CD14-positive monocyte (primary cell): Measurements from ENCODE around the gene BAIAP2L2. TPM values are rescaled to one million over a fixed set of nuclear protein-coding genes. Genes with fewer than 3 reads are reported as not detected.

Source experiments
- DNase-seq, 3 donors: peaks; one replicate each; pipeline ENCODE4 v3.0.0-alpha.2; 2011 to 2022
- H2AFZ ChIP-seq: 2 replicates; pipeline ENCODE4 v1.6.0; 2012; ENCODE audit warnings: mild to moderate bottlenecking, low read depth, low read length, inconsistent platforms; ENCODE audit not compliant: insufficient read depth, poor library complexity, severe bottlenecking
- H3K27ac ChIP-seq, 2 donors: 1 replicate in 1 of 2; 2 replicates in 1 of 2; pipeline ENCODE4 v1.5.1; 2012 to 2013; ENCODE audit warnings: low read length in 2 of 2, control low read depth in 1 of 2, inconsistent platforms in 1 of 2, low read depth in 1 of 2, mild to moderate bottlenecking in 1 of 2
- H3K27me3 ChIP-seq, 2 donors: one replicate each; pipeline versions ENCODE4 v1.6.0 to v1.6.1; 2011 to 2013; ENCODE audit warnings: low read length in 2 of 2; ENCODE audit not compliant: control insufficient read depth in 2 of 2, insufficient read depth in 2 of 2
- H3K36me3 ChIP-seq, 2 donors: replicated peaks in 1 of 2; 1 replicate in 1 of 2; 2 replicates in 1 of 2; pipeline versions ENCODE4 v1.5.1 to v1.6.1; 2012 to 2013; ENCODE audit warnings: low read length in 2 of 2, control low read depth in 1 of 2, inconsistent platforms in 1 of 2, mild to moderate bottlenecking in 1 of 2; ENCODE audit not compliant: insufficient read depth in 2 of 2, control insufficient read depth in 1 of 2
- H3K4me1 ChIP-seq, 2 donors: 1 replicate in 1 of 2; 2 replicates in 1 of 2; pipeline versions ENCODE4 v1.5.1 to v1.6.1; 2012 to 2013; ENCODE audit warnings: low read length in 2 of 2, control low read depth in 1 of 2, inconsistent platforms in 1 of 2, mild to moderate bottlenecking in 1 of 2, moderate library complexity in 1 of 2; ENCODE audit not compliant: insufficient read depth in 2 of 2, control insufficient read depth in 1 of 2
- H3K4me2 ChIP-seq: replicated peaks from 2 replicates; pipeline ENCODE3; 2012; ENCODE audit warnings: low read length, moderate library complexity, mild to moderate bottlenecking; ENCODE audit not compliant: poor library complexity, severe bottlenecking; ENCODE audit errors: extremely low read depth
- H3K4me3 ChIP-seq, 3 experiments: fragments of 200-600 bp in 1 of 3; sonication (generic) in 1 of 3; replicated peaks in 1 of 3; 1 replicate in 2 of 3; 2 replicates in 1 of 3; pipeline ENCODE4 v1.5.1; 2011 to 2013; ENCODE audit warnings: low read length in 3 of 3, mild to moderate bottlenecking in 3 of 3, control low read depth in 2 of 3, low read depth in 2 of 3, inconsistent platforms in 1 of 3, moderate library complexity in 1 of 3
- H3K79me2 ChIP-seq: 2 replicates; pipeline ENCODE4 v1.6.0; 2012; ENCODE audit warnings: mild to moderate bottlenecking, control low read depth, inconsistent platforms, low read length, moderate library complexity; ENCODE audit not compliant: insufficient read depth
- H3K9ac ChIP-seq: 2 replicates; pipeline ENCODE4 v1.6.0; 2017; ENCODE audit warnings: low read length, mild to moderate bottlenecking; ENCODE audit not compliant: insufficient read depth, poor library complexity, severe bottlenecking
- H3K9me3 ChIP-seq, 2 donors: replicated peaks in 1 of 2; 1 replicate in 1 of 2; 2 replicates in 1 of 2; pipeline versions ENCODE4 v1.5.1 to v1.6.1; 2012 to 2013; ENCODE audit warnings: low read length in 2 of 2, control low read depth in 1 of 2; ENCODE audit not compliant: control insufficient read depth in 1 of 2, insufficient read depth in 1 of 2
- H4K20me1 ChIP-seq: 2 replicates; pipeline ENCODE4 v1.6.0; 2012; ENCODE audit warnings: mild to moderate bottlenecking, low read length, control low read depth, moderate library complexity; ENCODE audit not compliant: insufficient read depth
- H3K27ac Mint-ChIP-seq, 7 donors: one replicate each; pipeline ENCODE4 v1.8.0; 2020; ENCODE audit warnings: mild to moderate bottlenecking in 7 of 7, mixed read lengths in 7 of 7, moderate library complexity in 6 of 7, inconsistent platforms in 2 of 7
- H3K27me3 Mint-ChIP-seq, 3 donors: one replicate each; pipeline ENCODE4 v1.8.0; 2021 to 2022; ENCODE audit warnings: low read depth in 3 of 3, mild to moderate bottlenecking in 3 of 3, mixed read lengths in 3 of 3, moderate library complexity in 3 of 3, inconsistent platforms in 1 of 3
- H3K36me3 Mint-ChIP-seq, 2 donors: one replicate each; pipeline ENCODE4 v1.8.0; 2020; ENCODE audit warnings: mixed read lengths in 2 of 2, inconsistent platforms in 1 of 2, mild to moderate bottlenecking in 1 of 2
- H3K4me1 Mint-ChIP-seq: one replicate; pipeline ENCODE4 v1.8.0; 2020; ENCODE audit warnings: mild to moderate bottlenecking, mixed read lengths
- H3K4me3 Mint-ChIP-seq, 2 donors: one replicate each; pipeline ENCODE4 v1.8.0; 2020; ENCODE audit warnings: mild to moderate bottlenecking in 2 of 2, mixed read lengths in 2 of 2, moderate library complexity in 1 of 2
- H3K9me3 Mint-ChIP-seq, 7 donors: one replicate each; pipeline ENCODE4 v1.8.0; 2020 to 2022; ENCODE audit warnings: mixed read lengths in 7 of 7, mild to moderate bottlenecking in 6 of 7, moderate library complexity in 6 of 7, inconsistent platforms in 2 of 7
- WGBS: methylation state at CpG from one replicate; pipeline ENCODE4 v1.1.5; 2013; ENCODE audit warnings: missing lambda C conversion rate; ENCODE audit not compliant: insufficient coverage; 5-methylcytosine and 5-hydroxymethylcytosine counted together
- intact Hi-C, 2 donors: fragments of 100-400 bp; cut with micrococcal nuclease; formaldehyde crosslinking; loops; one replicate each; pipeline versions ENCODE4 v1.15.0 to v1.15.1; 2023
- polyA plus RNA-seq, 3 donors: library from polyadenylated mRNA; depleted of rRNA in 1 of 3; unstranded in 2 of 3; stranded (reverse) in 1 of 3; fragments of 300-500 nt in 2 of 3; fragments of >200 nt in 1 of 3; fragmentation: Illumina TruSeq in 2 of 3; gene quantifications; 1 replicate in 2 of 3; 2 replicates in 1 of 3; pipeline ENCODE4 v1.2.3, GENCODE V29; 2012 to 2021
- TF ChIP-seq, protein P1 (sequence below): fragments of 200-600 bp; IDR thresholded peaks from one replicate; pipeline ENCODE4 v1.8.0; 2022; ENCODE audit warnings: antibody characterized with exemption, mild to moderate bottlenecking

Gene BAIAP2L2
- polyA plus RNA-seq, 3 donors = 0.11 TPM; not detected in 2

DNA sequence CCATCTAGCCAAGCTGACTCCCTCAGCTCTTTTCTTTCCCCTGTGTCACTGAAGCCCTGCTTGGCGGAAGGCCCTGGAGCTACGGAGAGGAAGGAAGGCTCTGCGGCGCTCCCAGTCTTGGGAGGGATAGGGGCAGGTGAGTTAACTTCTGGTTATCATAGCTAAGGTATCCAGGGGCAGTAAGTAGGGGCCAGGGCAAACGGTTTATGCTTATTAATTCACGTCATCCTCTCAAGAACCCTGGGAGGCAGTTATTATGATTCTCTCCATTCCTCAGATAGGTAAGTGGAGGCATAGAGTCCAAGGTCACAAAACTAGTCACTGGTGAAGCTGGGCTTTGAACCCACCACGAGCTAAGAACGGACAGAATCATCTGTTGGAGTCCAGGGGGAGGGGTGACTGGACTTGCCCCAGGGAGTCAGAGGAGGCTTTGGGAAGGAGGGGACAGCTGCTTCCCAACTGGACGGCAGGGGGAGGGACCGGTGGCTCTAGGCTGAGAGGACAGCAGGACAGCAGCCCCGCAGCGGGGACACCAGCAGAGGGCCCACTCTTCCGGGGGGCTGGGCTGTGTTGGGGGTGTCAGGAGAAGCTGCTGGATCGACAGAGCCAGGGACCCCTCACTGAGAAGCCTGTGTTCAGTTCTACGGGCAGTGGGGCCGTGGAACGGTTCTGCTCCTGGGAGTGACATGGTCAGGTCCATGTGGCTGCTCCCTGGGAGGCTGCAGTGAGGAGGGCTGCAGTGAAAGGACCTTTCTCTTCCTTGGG is 3.5 kb downstream of the BAIAP2L2 start:
- DNase-seq = no peak
- Histone ChIP-seq H3K79me2 (no peaks in the 10 kb centered on the region), H3K27ac (no peak overlapping the region), H3K4me2 (no peak overlapping the region), H4K20me1 (no peaks in the 10 kb centered on the region), H3K9me3 (no peaks in the 10 kb centered on the region), H3K4me1 (no peaks in the 10 kb centered on the region), H3K9ac (no peak overlapping the region), H2AFZ (no peak overlapping the region), H3K36me3 (no peaks in the 10 kb centered on the region), H3K27me3 (no peaks in the 10 kb centered on the region), H3K4me3 (no peak overlapping the region)
- H3K27me3 Mint-ChIP-seq = peaks cover 2 to 10% (median 5%) of the 10 kb centered on the region in 3 donors
- H3K36me3 Mint-ChIP-seq = no peaks in the 10 kb centered on the region
- H3K4me1 Mint-ChIP-seq = no peaks in the 10 kb centered on the region
- H3K9me3 Mint-ChIP-seq = peaks cover 0 to 2% (median 0%) of the 10 kb centered on the region in 7 donors
- TF ChIP-seq, protein P1, sequence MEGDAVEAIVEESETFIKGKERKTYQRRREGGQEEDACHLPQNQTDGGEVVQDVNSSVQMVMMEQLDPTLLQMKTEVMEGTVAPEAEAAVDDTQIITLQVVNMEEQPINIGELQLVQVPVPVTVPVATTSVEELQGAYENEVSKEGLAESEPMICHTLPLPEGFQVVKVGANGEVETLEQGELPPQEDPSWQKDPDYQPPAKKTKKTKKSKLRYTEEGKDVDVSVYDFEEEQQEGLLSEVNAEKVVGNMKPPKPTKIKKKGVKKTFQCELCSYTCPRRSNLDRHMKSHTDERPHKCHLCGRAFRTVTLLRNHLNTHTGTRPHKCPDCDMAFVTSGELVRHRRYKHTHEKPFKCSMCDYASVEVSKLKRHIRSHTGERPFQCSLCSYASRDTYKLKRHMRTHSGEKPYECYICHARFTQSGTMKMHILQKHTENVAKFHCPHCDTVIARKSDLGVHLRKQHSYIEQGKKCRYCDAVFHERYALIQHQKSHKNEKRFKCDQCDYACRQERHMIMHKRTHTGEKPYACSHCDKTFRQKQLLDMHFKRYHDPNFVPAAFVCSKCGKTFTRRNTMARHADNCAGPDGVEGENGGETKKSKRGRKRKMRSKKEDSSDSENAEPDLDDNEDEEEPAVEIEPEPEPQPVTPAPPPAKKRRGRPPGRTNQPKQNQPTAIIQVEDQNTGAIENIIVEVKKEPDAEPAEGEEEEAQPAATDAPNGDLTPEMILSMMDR = no peak
- H3K27ac Mint-ChIP-seq = no peak overlapping the region
- WGBS = 93% methylated on average over 8 of the region's 17 CpGs
- intact Hi-C loops = loop anchor here in 1 of 2 donors (5.0 kb wide), 1 partner anchor 60 kb away; no protein-coding TSS in a partner anchor
- H3K4me3 Mint-ChIP-seq = peak overlapping the region in 1 of 2 donors; percentile 61

DNA sequence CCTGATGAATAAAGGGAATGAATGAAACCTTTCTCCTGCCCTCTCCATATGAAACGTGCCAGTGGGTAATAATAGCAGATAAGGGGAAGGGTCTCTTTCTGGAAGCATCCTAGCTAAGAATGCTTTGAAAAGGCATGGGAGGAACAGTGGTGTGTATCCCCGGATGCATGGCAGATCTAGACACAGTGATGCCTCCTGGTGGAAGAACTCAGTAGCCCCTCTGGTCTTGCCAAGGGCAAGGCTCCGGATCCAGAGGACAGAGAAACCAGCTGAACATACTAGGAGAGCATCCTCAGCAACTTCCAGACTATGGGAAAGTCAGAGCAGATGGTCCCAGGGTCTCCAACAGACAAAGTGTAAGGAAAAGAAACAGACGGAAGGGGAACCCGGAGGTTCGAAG is 6.4 kb downstream of the BAIAP2L2 start:
- no peaks in the 10 kb centered on the region for H4K20me1 ChIP-seq
- intact Hi-C loops = no loop called here
- H3K36me3 Mint-ChIP-seq = no peaks in the 10 kb centered on the region
- no peak overlapping the region for H3K9ac ChIP-seq
- H3K4me2 ChIP-seq = no peak overlapping the region
- peak in 1 of 3 donors; percentile 2 for DNase-seq
- H3K27ac Mint-ChIP-seq = no peak overlapping the region
- TF ChIP-seq, protein P1 = no peak
- H3K4me1 Mint-ChIP-seq = no peaks in the 10 kb centered on the region
- H3K4me1 ChIP-seq = no peaks in the 10 kb centered on the region
- no peaks in the 10 kb centered on the region for H3K36me3 ChIP-seq
- no peaks in the 10 kb centered on the region for H3K27me3 ChIP-seq
- H2AFZ ChIP-seq = no peak overlapping the region
- 56% methylated on average over 1 of the region's 6 CpGs for WGBS
- no peaks in the 10 kb centered on the region for H3K79me2 ChIP-seq
- H3K27me3 Mint-ChIP-seq = peaks cover 2 to 10% (median 4%) of the 10 kb centered on the region in 3 donors
- H3K4me3 ChIP-seq = no peak overlapping the region
- H3K9me3 Mint-ChIP-seq = peaks cover 0 to 1% (median 0%) of the 10 kb centered on the region in 7 donors
- H3K4me3 Mint-ChIP-seq = no peak overlapping the region
- H3K9me3 ChIP-seq = no peaks in the 10 kb centered on the region
- no peak overlapping the region for H3K27ac ChIP-seq
